Measurements from ENCODE around the gene EP400.
A peak's percentile ranks its signal among the peaks of the same experiment; 100 is the strongest.
"Not testable (repeated sequence)": the region's sequence is repeated elsewhere in the genome, so short reads cannot be mapped to it uniquely, and the experiment has no call there.

The EP400 gene

GRCh38 chr12:131948166-131948712 lies 1.5 kb upstream of the EP400 start:
- Histone ChIP-seq H3K9me3 (ENCODE audit: insufficient read depth, low read depth, low read length) (no peaks in the 10 kb centered on the region), H3K9ac (ENCODE audit: low read depth, low read length) (no peak overlapping the region), H3K4me3 (ENCODE audit: low read length) (no peak overlapping the region), H3K36me3 (ENCODE audit: insufficient read depth, low read depth, low read length) (peaks cover 21% of the 10 kb centered on the region), H3K27ac (ENCODE audit: low read length) (no peak overlapping the region), H3K4me1 (ENCODE audit: insufficient read depth, low read length) (peaks cover 3% of the 10 kb centered on the region; the same call in 1 of the 2 replicates), H3K27me3 (ENCODE audit: insufficient read depth, low read length) (no peaks in the 10 kb centered on the region)

- H3K9me3 ChIP-seq (ENCODE audit: insufficient read depth, low read depth, low read length); H3K27ac ChIP-seq (ENCODE audit: low read length); H3K4me1 ChIP-seq (ENCODE audit: insufficient read depth, low read length); H3K9ac ChIP-seq (ENCODE audit: low read depth, low read length); H3K27me3 ChIP-seq (ENCODE audit: insufficient read depth, low read length): not testable (repeated sequence)
- Histone ChIP-seq H3K36me3 (ENCODE audit: insufficient read depth, low read depth, low read length) (peaks cover 15% of the 10 kb centered on the region), H3K4me3 (ENCODE audit: low read length) (peak overlapping the region; percentile 55; the same call in 1 of the 2 replicates)
Measured at GRCh38 chr12:131948713-131949430, 870 bp upstream of the EP400 start.

GRCh38 chr12:131950182-131950913 lies 606 bp downstream of the EP400 start:
- H3K27ac ChIP-seq (ENCODE audit: low read length): no peak overlapping the region
- 0 out of 2 replicates have a peak, but pooled peaks cover 3% of the 10 kb centered on the region for H3K36me3 ChIP-seq (ENCODE audit: insufficient read depth, low read depth, low read length)
- H3K9ac ChIP-seq (ENCODE audit: low read depth, low read length): peak overlapping the region; percentile 81
- no peaks in the 10 kb centered on the region for H3K9me3 ChIP-seq (ENCODE audit: insufficient read depth, low read depth, low read length)
- H3K4me3 ChIP-seq (ENCODE audit: low read length): peak overlapping the region; percentile 87
- peaks cover 3% of the 10 kb centered on the region; the same call in 1 of the 2 replicates for H3K4me1 ChIP-seq (ENCODE audit: insufficient read depth, low read length)
- no peaks in the 10 kb centered on the region for H3K27me3 ChIP-seq (ENCODE audit: insufficient read depth, low read length)

GRCh38 chr12:131953810-131954209 lies 4.1 kb downstream of the EP400 start:
- not testable (repeated sequence) for H3K36me3 ChIP-seq (ENCODE audit: insufficient read depth, low read depth, low read length); H3K4me1 ChIP-seq (ENCODE audit: insufficient read depth, low read length); H3K9ac ChIP-seq (ENCODE audit: low read depth, low read length); H3K9me3 ChIP-seq (ENCODE audit: insufficient read depth, low read depth, low read length); H3K27ac ChIP-seq (ENCODE audit: low read length); H3K4me3 ChIP-seq (ENCODE audit: low read length); H3K27me3 ChIP-seq (ENCODE audit: insufficient read depth, low read length)

- H3K9ac ChIP-seq (ENCODE audit: low read depth, low read length); H3K36me3 ChIP-seq (ENCODE audit: insufficient read depth, low read depth, low read length); H3K27me3 ChIP-seq (ENCODE audit: insufficient read depth, low read length); H3K27ac ChIP-seq (ENCODE audit: low read length); H3K4me1 ChIP-seq (ENCODE audit: insufficient read depth, low read length); H3K9me3 ChIP-seq (ENCODE audit: insufficient read depth, low read depth, low read length); H3K4me3 ChIP-seq (ENCODE audit: low read length): not testable (repeated sequence)
Measured at GRCh38 chr12:131954460-131954859, 4.7 kb downstream of the EP400 start.

- no peak overlapping the region for H3K4me3 ChIP-seq (ENCODE audit: low read length)
- no peak overlapping the region for H3K27ac ChIP-seq (ENCODE audit: low read length)
- no peaks in the 10 kb centered on the region; the same call in 1 of the 2 replicates for H3K4me1 ChIP-seq (ENCODE audit: insufficient read depth, low read length)
- no peaks in the 10 kb centered on the region for H3K27me3 ChIP-seq (ENCODE audit: insufficient read depth, low read length)
- no peak overlapping the region for H3K9ac ChIP-seq (ENCODE audit: low read depth, low read length)
- H3K36me3 ChIP-seq (ENCODE audit: insufficient read depth, low read depth, low read length): peaks cover 17% of the 10 kb centered on the region; the same call in 1 of the 2 replicates
- H3K9me3 ChIP-seq (ENCODE audit: insufficient read depth, low read depth, low read length): no peaks in the 10 kb centered on the region
Measured at GRCh38 chr12:131959116-131959515, 9.4 kb downstream of the EP400 start.

GRCh38 chr12:131959641-131960589 lies 10.2 kb downstream of the EP400 start:
- H3K4me1 ChIP-seq (ENCODE audit: insufficient read depth, low read length): no peaks in the 10 kb centered on the region; the same call in 1 of the 2 replicates
- no peak overlapping the region for H3K9ac ChIP-seq (ENCODE audit: low read depth, low read length)
- no peak overlapping the region for H3K27ac ChIP-seq (ENCODE audit: low read length)
- no peaks in the 10 kb centered on the region for H3K27me3 ChIP-seq (ENCODE audit: insufficient read depth, low read length)
- no peaks in the 10 kb centered on the region for H3K9me3 ChIP-seq (ENCODE audit: insufficient read depth, low read depth, low read length)
- H3K36me3 ChIP-seq (ENCODE audit: insufficient read depth, low read depth, low read length): peaks cover 17% of the 10 kb centered on the region; the same call in 1 of the 2 replicates
- H3K4me3 ChIP-seq (ENCODE audit: low read length): no peak overlapping the region

GRCh38 chr12:131960590-131961325 lies 11.0 kb downstream of the EP400 start:
- H3K9ac ChIP-seq (ENCODE audit: low read depth, low read length); H3K27ac ChIP-seq (ENCODE audit: low read length); H3K9me3 ChIP-seq (ENCODE audit: insufficient read depth, low read depth, low read length); H3K27me3 ChIP-seq (ENCODE audit: insufficient read depth, low read length); H3K4me1 ChIP-seq (ENCODE audit: insufficient read depth, low read length); H3K4me3 ChIP-seq (ENCODE audit: low read length): not testable (repeated sequence)
- H3K36me3 ChIP-seq (ENCODE audit: insufficient read depth, low read depth, low read length): peaks cover 22% of the 10 kb centered on the region; the same call in 1 of the 2 replicates

GRCh38 chr12:131961328-131961727 lies 11.6 kb downstream of the EP400 start:
- H3K4me3 ChIP-seq (ENCODE audit: low read length); H3K9me3 ChIP-seq (ENCODE audit: insufficient read depth, low read depth, low read length); H3K27ac ChIP-seq (ENCODE audit: low read length); H3K27me3 ChIP-seq (ENCODE audit: insufficient read depth, low read length); H3K4me1 ChIP-seq (ENCODE audit: insufficient read depth, low read length); H3K9ac ChIP-seq (ENCODE audit: low read depth, low read length): not testable (repeated sequence)
- peaks cover 22% of the 10 kb centered on the region; the same call in 1 of the 2 replicates for H3K36me3 ChIP-seq (ENCODE audit: insufficient read depth, low read depth, low read length)

- Histone ChIP-seq H3K27ac (ENCODE audit: low read length) (no peak overlapping the region), H3K4me1 (ENCODE audit: insufficient read depth, low read length) (no peaks in the 10 kb centered on the region), H3K36me3 (ENCODE audit: insufficient read depth, low read depth, low read length) (peaks cover 22% of the 10 kb centered on the region; the same call in 1 of the 2 replicates), H3K9ac (ENCODE audit: low read depth, low read length) (no peak overlapping the region), H3K27me3 (ENCODE audit: insufficient read depth, low read length) (no peaks in the 10 kb centered on the region), H3K4me3 (ENCODE audit: low read length) (no peak overlapping the region), H3K9me3 (ENCODE audit: insufficient read depth, low read depth, low read length) (no peaks in the 10 kb centered on the region)
Measured at GRCh38 chr12:131962069-131962468, 12.3 kb downstream of the EP400 start.
